ENCODE data around the gene PARD3B.

The PARD3B gene

DNA sequence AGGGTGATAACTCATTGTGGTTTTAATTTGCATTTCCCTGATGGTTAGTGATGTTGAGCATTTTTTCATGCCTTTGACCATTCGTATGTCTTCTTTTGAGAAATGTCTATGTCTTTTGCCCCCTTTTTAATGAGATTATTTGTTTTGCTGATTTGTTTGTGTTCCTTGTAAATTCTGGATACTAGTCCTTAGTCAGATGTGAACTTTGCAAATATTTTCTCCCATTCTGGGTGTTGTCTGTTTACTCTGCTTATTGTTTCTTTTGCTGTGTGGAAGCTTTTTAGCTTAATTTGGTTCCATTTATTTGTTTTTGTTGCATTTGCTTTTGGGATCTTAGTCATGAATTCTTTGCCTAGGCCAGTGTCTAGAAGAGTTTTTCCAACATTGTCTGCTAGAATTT is 192.0 kb downstream of the PARD3B start:
- H3K79me2 ChIP-seq (ENCODE audit: control insufficient read depth, low read length), result no peaks in the 10 kb centered on the region
- no peaks in the 10 kb centered on the region for H3K36me3 ChIP-seq (ENCODE audit: control insufficient read depth, low read length)
- no peaks in the 10 kb centered on the region for H4K20me1 ChIP-seq (ENCODE audit: control insufficient read depth, insufficient read depth, low read depth, low read length)
- no peak overlapping the region for H3K4me3 ChIP-seq (ENCODE audit: low read length)
- H3K4me2 ChIP-seq (ENCODE audit: low read length), result no peak overlapping the region
- H3K27me3 ChIP-seq (ENCODE audit: control insufficient read depth, low read length), result no peaks in the 10 kb centered on the region
- H3F3A ChIP-seq (ENCODE audit: control insufficient read depth, insufficient read depth), result no peaks in the 10 kb centered on the region
- no peaks in the 10 kb centered on the region for H3K4me1 ChIP-seq (ENCODE audit: control insufficient read depth, low read length)
- no peak overlapping the region for H3K27ac ChIP-seq (ENCODE audit: low read depth, low read length)
- no peaks in the 10 kb centered on the region for H3K9me3 ChIP-seq (ENCODE audit: control insufficient read depth, insufficient read depth, low read length)
- no peaks in the 10 kb centered on the region for H3K9me2 ChIP-seq (replicated peaks; ENCODE audit: control insufficient read depth, low read length)
- TF ChIP-seq, protein P1, sequence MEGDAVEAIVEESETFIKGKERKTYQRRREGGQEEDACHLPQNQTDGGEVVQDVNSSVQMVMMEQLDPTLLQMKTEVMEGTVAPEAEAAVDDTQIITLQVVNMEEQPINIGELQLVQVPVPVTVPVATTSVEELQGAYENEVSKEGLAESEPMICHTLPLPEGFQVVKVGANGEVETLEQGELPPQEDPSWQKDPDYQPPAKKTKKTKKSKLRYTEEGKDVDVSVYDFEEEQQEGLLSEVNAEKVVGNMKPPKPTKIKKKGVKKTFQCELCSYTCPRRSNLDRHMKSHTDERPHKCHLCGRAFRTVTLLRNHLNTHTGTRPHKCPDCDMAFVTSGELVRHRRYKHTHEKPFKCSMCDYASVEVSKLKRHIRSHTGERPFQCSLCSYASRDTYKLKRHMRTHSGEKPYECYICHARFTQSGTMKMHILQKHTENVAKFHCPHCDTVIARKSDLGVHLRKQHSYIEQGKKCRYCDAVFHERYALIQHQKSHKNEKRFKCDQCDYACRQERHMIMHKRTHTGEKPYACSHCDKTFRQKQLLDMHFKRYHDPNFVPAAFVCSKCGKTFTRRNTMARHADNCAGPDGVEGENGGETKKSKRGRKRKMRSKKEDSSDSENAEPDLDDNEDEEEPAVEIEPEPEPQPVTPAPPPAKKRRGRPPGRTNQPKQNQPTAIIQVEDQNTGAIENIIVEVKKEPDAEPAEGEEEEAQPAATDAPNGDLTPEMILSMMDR (IDR thresholded peaks at IDR 0.05; ENCODE audit: low read depth, low read length, poor library complexity, severe bottlenecking), result no peak
- no peak for TF ChIP-seq EZH2phosphoT487 (IDR thresholded peaks at IDR 0.05; ENCODE audit: borderline replicate concordance, low read length)

DNA sequence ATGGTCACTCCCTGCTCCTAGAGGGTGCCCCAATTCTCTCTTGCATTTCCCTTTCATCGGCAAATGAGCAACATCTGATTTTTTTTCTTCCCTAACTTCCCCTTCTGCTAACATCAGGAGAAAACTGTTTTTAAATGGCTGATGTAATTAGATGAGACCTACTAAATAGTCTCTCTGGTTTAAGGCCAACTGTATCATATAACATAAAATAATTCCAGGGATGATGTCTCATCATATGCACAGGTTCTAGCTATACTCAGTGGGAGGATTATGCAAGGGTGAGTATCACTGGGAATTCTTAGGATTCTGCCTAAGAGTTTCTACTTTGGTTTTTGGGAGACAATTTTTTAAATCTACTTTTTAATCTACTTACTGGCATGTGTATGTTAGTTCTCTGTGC is 193.4 kb downstream of the PARD3B start:
- no peak for TF ChIP-seq EZH2phosphoT487 (IDR thresholded peaks at IDR 0.05; ENCODE audit: borderline replicate concordance, low read length)
- TF ChIP-seq, protein P1 (IDR thresholded peaks at IDR 0.05; ENCODE audit: low read depth, low read length, poor library complexity, severe bottlenecking), result no peak
- H3F3A ChIP-seq (ENCODE audit: control insufficient read depth, insufficient read depth), result no peaks in the 10 kb centered on the region
- H3K9me3 ChIP-seq (ENCODE audit: control insufficient read depth, insufficient read depth, low read length), result no peaks in the 10 kb centered on the region
- no peaks in the 10 kb centered on the region for H4K20me1 ChIP-seq (ENCODE audit: control insufficient read depth, insufficient read depth, low read depth, low read length)
- H3K9me2 ChIP-seq (replicated peaks; ENCODE audit: control insufficient read depth, low read length), result no peaks in the 10 kb centered on the region
- H3K4me2 ChIP-seq (ENCODE audit: low read length), result no peak overlapping the region
- H3K27me3 ChIP-seq (ENCODE audit: control insufficient read depth, low read length), result no peaks in the 10 kb centered on the region
- no peaks in the 10 kb centered on the region for H3K36me3 ChIP-seq (ENCODE audit: control insufficient read depth, low read length)
- no peak overlapping the region for H3K4me3 ChIP-seq (ENCODE audit: low read length)
- H3K27ac ChIP-seq (ENCODE audit: low read depth, low read length), result no peak overlapping the region
- H3K79me2 ChIP-seq (ENCODE audit: control insufficient read depth, low read length), result no peaks in the 10 kb centered on the region
- H3K4me1 ChIP-seq (ENCODE audit: control insufficient read depth, low read length), result no peaks in the 10 kb centered on the region

DNA sequence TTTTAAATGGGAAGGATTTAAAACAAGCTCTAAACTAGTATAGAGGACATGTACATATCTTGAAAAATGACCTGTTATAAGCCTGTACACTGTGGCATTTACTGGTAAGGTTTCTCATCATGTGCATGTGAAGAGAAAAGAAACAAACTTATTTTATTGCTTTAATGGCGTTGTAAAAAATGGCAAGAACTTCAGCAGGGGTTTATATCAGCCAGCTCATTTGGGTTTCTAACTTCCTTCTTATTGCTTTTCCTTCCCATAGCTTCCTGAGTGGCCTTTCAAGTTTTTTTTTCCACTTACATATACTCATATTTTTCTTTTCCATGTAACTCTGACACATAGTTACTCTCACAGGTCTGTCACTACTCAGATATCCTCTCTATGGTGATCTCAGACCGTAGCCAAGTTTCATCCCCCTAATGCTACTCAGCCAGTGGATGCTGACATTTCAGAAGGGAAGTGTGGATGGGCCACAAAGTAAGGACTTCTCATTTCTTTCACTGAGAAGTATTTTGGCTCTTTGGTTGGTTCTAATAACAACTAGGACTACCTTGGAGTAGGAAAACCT is 198.2 kb downstream of the PARD3B start:
- no peaks in the 10 kb centered on the region for H3K27me3 ChIP-seq (ENCODE audit: control insufficient read depth, low read length)
- no peaks in the 10 kb centered on the region for H3K79me2 ChIP-seq (ENCODE audit: control insufficient read depth, low read length)
- H4K20me1 ChIP-seq (ENCODE audit: control insufficient read depth, insufficient read depth, low read depth, low read length), result no peaks in the 10 kb centered on the region
- H3K4me2 ChIP-seq (ENCODE audit: low read length), result no peak overlapping the region
- TF ChIP-seq, protein P1 (IDR thresholded peaks at IDR 0.05; ENCODE audit: low read depth, low read length, poor library complexity, severe bottlenecking), result no peak
- TF ChIP-seq EZH2phosphoT487 (IDR thresholded peaks at IDR 0.05; ENCODE audit: borderline replicate concordance, low read length), result no peak
- H3K4me1 ChIP-seq (ENCODE audit: control insufficient read depth, low read length), result no peaks in the 10 kb centered on the region
- H3K9me3 ChIP-seq (ENCODE audit: control insufficient read depth, insufficient read depth, low read length), result no peaks in the 10 kb centered on the region
- no peaks in the 10 kb centered on the region for H3K36me3 ChIP-seq (ENCODE audit: control insufficient read depth, low read length)
- H3F3A ChIP-seq (ENCODE audit: control insufficient read depth, insufficient read depth), result no peaks in the 10 kb centered on the region
- no peaks in the 10 kb centered on the region for H3K9me2 ChIP-seq (replicated peaks; ENCODE audit: control insufficient read depth, low read length)
- H3K4me3 ChIP-seq (ENCODE audit: low read length), result no peak overlapping the region
- H3K27ac ChIP-seq (ENCODE audit: low read depth, low read length), result no peak overlapping the region
